NCI-H2107 (cell line): Measurements from ENCODE around the gene MRPS18B.
"Not testable (repeated sequence)": the region's sequence is repeated elsewhere in the genome, so short reads cannot be mapped to it uniquely, and the experiment has no call there.

Experiments
- DNase-seq: peaks from one replicate; lab custom pipeline; 2025; lab: John Stamatoyannopoulos, UW

Gene MRPS18B

GRCh38 chr6:30617565-30618269 lies at the start of gene MRPS18B:
Gene MRPS18B (plus strand): TSS chr6:30617840. CDS start chr6:30617866, 26 bp downstream.
- peak; percentile 80 for DNase-seq

DNA sequence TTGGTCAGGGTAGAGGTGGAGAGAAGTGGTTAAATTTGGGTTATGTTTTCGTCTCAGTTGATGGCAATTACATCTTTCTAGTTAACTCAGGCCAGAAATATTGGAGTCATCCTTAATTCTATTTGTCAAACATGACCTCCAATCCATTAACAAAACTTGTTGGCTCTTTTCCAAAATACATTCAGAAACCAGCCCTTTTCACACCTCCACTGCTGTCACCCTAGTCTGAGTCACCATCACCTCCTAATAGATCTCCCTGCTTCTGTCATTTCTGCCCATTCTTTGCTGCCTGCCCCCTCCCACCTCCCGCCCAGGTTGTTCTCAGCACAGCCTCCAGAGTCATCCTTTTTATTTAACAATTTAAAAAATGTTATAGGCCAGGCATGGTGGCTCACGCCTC lies 49.4 kb upstream of the MRPS18B start:
- DNase-seq, result no peak

DNA sequence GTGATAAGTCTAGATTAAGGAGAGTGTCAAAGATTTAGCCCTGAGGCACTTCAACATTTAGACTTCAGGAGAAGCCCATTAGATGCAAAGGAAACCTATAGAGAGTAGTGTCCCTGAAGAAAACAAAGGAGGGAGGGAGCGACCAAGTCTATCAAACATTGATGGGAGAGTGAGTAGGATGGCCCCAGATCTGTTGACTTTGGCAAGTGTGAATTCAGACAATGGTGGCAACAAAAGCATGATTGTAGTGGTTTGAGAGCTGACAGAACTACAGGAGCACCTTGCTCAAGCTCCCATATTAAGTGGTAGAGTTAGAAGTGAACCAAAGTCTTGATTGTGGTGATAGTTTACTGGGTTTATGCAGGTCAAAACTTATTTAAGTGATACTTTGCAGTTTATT lies 47.4 kb upstream of the MRPS18B start:
- no peak for DNase-seq

DNA sequence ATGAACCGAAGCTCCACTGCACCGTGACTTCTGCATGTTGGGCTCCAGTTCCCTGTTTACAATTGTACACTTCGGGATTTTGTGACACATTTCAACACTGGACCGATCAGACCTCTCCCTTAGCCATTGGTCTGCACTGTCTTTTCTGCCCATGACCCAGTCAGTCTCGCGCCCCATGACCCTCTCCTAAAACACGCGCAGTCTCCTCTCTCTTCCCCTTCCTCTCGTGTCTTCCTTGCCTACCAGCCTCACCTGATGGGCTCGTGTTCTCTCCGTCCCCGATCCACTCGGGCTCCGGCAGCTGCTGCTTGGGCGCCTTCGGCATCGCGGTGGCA lies 46.9 kb upstream of the MRPS18B start:
- DNase-seq, result no peak

- DNase-seq, result peak; percentile 88
Measured at GRCh38 chr6:30571075-30571761, 46.4 kb upstream of the MRPS18B start, which contains the start of gene ABCF1. Gene ABCF1 (plus strand): TSS chr6:30571442. CDS start chr6:30571488, 46 bp downstream.

- no peak for DNase-seq
Measured at GRCh38 chr6:30571762-30572082, 45.9 kb upstream of the MRPS18B start.

GRCh38 chr6:30572148-30572547 lies 45.5 kb upstream of the MRPS18B start:
- DNase-seq, result no peak

- no peak for DNase-seq
Measured at GRCh38 chr6:30573113-30573512, 44.5 kb upstream of the MRPS18B start.

- DNase-seq, result no peak
Measured at GRCh38 chr6:30578051-30578450, 39.6 kb upstream of the MRPS18B start.

GRCh38 chr6:30583921-30584320 lies 33.7 kb upstream of the MRPS18B start:
- no peak for DNase-seq

DNA sequence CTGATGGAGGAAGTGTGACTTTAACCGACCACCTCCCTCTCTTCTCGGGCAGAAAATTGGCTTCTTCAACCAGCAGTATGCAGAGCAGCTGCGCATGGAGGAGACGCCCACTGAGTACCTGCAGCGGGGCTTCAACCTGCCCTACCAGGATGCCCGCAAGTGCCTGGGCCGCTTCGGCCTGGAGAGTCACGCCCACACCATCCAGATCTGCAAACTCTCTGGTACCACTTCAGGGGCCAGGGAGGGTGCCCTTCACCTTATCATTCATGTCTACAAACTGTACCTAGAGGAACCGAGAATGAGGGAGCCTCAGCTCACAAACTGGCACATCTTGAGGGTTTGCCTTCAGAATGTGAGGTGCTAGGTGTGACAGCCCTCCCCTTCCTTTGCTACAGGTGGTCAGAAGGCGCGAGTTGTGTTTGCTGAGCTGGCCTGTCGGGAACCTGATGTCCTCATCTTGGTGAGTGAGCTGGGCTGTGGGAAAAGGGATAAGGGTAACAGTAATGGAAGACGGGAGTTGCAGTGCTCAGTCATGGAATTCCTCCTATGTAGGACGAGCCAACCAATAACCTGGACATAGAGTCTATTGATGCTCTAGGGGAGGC lies 27.8 kb upstream of the MRPS18B start:
- no peak for DNase-seq

DNA sequence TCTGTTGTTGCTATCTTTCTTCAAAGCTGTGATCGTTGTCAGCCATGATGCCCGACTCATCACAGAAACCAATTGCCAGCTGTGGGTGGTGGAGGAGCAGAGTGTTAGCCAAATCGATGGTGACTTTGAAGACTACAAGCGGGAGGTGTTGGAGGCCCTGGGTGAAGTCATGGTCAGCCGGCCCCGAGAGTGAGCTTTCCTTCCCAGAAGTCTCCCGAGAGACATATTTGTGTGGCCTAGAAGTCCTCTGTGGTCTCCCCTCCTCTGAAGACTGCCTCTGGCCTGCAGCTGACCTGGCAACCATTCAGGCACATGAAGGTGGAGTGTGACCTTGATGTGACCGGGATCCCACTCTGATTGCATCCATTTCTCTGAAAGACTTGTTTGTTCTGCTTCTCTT lies 27.1 kb upstream of the MRPS18B start:
- no peak for DNase-seq

GRCh38 chr6:30591008-30591407 lies 26.6 kb upstream of the MRPS18B start:
- DNase-seq, result no peak

DNA sequence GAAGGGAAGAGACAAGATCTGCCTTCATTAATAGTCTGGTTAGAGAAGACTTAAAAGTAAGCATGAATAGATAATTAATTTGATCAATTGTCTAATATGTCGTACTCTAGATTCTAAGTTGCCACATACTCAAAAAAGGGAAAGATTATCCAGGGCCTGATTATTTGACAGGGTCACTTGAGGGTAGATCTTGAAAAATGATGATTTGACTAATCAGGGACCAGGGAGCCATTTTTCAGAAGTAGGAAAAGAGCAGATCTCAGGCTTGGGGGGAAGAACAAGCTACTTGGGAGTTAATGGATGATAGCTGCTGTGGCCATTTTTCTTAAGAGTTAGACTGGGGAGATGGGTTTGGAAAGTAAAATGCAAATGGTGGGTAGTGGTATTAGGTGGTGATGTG lies 25.4 kb upstream of the MRPS18B start:
- no peak for DNase-seq

- DNase-seq, result not testable (repeated sequence)
Measured at GRCh38 chr6:30597315-30598144, 20.1 kb upstream of the MRPS18B start.

DNA sequence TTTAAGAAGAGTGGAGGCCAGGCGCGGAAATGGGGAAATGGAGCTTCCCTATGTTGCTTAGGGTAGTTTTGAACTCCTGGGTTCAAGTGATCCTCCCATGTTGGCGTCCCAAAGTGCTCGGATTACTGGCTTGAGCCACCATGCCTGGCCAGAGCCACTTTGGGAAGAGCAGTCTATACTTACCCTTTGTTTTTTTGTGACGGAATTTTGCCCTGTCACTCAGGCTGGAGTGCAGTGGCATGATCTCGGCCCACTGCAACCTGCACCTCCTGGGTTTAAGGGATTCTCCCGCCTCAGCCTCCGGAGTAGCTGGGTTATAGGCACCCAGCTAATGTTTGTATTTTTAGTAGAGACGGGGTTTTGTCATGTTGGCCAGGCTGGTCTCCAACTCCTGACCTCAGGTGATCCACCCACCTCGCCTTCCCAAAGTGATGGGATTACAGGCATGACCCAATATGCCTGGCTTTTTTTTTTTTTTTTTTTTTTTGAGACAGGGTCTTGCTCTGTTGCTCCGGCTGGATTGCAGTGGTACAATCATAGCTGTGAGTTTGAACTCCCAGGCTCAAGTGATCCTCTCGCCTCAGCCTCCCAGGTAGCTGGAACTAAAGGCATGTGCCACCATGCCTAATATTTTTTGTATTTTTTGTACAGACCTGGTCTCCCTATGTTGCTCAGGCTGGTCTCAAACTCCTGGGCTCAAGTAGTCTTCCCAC lies 18.6 kb upstream of the MRPS18B start:
- DNase-seq, result no peak

DNA sequence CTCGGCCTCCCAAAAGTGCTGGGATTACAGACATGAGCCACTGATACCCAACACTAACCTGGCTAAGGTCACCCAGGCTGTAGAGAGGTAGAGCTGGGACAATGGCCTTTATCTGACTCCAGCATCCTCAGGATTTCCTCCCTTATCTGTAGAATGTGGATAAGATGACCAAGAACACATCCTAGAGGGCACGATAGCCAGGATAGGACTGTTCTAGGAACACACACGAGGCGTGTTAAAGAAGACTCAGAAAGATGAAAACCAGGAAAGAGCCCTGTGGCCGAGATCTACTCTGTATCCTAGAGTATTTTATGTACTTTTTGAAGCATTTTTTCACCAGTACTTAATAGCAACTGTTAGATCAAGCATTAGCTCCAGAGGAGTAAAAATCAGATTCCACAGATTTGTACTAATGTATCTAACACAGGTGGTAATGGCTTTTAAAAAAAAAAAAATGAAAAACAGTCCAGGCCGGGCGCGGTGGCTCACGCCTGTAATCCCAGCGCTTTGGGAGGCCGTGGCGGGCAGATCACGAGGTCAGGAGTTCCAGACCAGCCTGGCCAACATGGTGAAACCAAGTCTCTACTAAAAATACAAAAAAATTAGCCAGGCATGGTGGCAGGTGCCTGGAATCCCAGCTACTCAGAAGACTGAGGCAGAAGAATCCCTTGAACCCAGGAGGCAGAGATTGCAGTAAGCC lies 17.9 kb upstream of the MRPS18B start:
- no peak for DNase-seq

- DNase-seq, result no peak
Measured at GRCh38 chr6:30600451-30600961, 17.1 kb upstream of the MRPS18B start.

DNA sequence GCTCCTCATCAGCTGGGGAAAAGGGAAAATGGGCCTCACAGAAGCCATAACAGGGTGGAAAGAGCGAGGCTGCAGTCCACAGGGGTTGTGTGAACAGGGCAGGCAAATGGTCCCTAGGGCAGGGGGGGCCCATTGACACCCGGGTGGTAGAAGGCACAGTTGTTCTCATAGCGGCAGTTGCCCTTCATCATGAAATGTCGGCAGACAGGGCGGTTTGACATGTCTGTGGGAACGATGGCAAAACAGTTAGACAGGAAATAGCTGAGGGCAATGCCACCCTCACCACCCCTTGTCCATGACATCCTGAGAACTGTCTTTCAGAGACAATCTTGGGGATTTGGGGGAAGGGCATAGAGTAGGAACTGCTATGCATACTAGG lies 16.2 kb upstream of the MRPS18B start:
- no peak for DNase-seq

- no peak for DNase-seq
Measured at GRCh38 chr6:30601815-30602641, 15.6 kb upstream of the MRPS18B start.
